Measurements from ENCODE around the gene DIP2C.

DNA sequence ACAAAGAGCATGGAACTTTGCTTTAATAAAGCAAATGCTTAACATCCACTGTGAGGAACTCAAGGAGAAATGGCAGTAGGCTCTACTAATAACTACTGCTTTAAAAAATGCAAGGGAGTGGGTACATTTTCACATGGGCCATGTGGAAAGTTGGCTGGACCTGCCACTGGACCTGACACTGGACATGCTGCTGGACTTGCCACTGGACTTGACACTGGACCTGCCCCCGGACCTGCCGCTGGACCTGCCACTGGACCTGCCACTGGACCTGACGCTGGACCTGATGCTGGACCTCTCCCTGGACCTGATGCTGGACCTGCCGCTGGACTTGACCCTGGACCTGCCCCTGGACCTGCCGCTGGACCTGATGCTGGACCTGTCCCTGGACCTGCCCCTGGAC, 32.6 kb downstream of the DIP2C start:
- TF ChIP-seq, protein P1, sequence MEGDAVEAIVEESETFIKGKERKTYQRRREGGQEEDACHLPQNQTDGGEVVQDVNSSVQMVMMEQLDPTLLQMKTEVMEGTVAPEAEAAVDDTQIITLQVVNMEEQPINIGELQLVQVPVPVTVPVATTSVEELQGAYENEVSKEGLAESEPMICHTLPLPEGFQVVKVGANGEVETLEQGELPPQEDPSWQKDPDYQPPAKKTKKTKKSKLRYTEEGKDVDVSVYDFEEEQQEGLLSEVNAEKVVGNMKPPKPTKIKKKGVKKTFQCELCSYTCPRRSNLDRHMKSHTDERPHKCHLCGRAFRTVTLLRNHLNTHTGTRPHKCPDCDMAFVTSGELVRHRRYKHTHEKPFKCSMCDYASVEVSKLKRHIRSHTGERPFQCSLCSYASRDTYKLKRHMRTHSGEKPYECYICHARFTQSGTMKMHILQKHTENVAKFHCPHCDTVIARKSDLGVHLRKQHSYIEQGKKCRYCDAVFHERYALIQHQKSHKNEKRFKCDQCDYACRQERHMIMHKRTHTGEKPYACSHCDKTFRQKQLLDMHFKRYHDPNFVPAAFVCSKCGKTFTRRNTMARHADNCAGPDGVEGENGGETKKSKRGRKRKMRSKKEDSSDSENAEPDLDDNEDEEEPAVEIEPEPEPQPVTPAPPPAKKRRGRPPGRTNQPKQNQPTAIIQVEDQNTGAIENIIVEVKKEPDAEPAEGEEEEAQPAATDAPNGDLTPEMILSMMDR (IDR thresholded peaks at IDR 0.05), result no peak
- no peak for TF ChIP-seq EZH2 (IDR thresholded peaks at IDR 0.05; ENCODE audit: borderline replicate concordance, insufficient read depth, low read depth, low read length, poor library complexity, severe bottlenecking)
